WTC11 (cell line): ENCODE measurements around the gene WAC. TPM values are rescaled to one million over a fixed set of nuclear protein-coding genes. Genes with fewer than 3 reads are reported as not detected.

Experiments used
- ATAC-seq: fragments of 200-7000 bp; cut with Tn5 transposase; 2 replicates; pipeline ENCODE4 v1.10.0; 2021; ENCODE audit warnings: mild to moderate bottlenecking, moderate library complexity
- CTCF ChIA-PET: fragments of 300-600 bp; sonication (Branson Sonifier 250); formaldehyde crosslinking; loops from one replicate; lab custom pipeline; 2021; ENCODE audit warnings: antibody characterized with exemption; lab: Charles Lee
- POLR2A ChIA-PET: fragments of 350-600 bp; sonication (Branson Sonifier 250); formaldehyde crosslinking; loops from one replicate; lab custom pipeline; 2021; ENCODE audit warnings: antibody characterized with exemption; lab: Charles Lee
- DNase-seq: peaks from one replicate; pipeline ENCODE4 v3.0.0; 2021; ENCODE audit warnings: low spot score
- H3K27ac Mint-ChIP-seq: 2 replicates; pipeline ENCODE4 v1.8.0; 2021; ENCODE audit warnings: mixed read lengths
- H3K27me3 Mint-ChIP-seq: 2 replicates; pipeline ENCODE4 v1.8.0; 2021; ENCODE audit warnings: low read depth, mild to moderate bottlenecking, moderate library complexity, mixed read lengths
- H3K36me3 Mint-ChIP-seq: 2 replicates; pipeline ENCODE4 v1.8.0; 2021; ENCODE audit warnings: mixed read lengths
- H3K4me1 Mint-ChIP-seq: 2 replicates; pipeline ENCODE4 v1.8.0; 2022; ENCODE audit warnings: mixed read lengths
- H3K4me3 Mint-ChIP-seq: 2 replicates; pipeline ENCODE4 v1.8.0; 2021; ENCODE audit warnings: mild to moderate bottlenecking, moderate library complexity, mixed read lengths
- H3K9me3 Mint-ChIP-seq: 2 replicates; pipeline ENCODE4 v1.8.0; 2021; ENCODE audit warnings: mixed read lengths
- AR ChIP-seq: fragments of 250-450 bp; sonication (Bioruptor Pico); IDR thresholded peaks from 2 replicates; pipeline ENCODE4 v1.9.0; 2021; ENCODE audit warnings: mild to moderate bottlenecking
- CDX4 ChIP-seq: fragments of 250-450 bp; sonication (Bioruptor Pico); IDR thresholded peaks from 2 replicates; pipeline ENCODE4 v1.9.0; 2021; ENCODE audit warnings: moderate library complexity, mild to moderate bottlenecking, inconsistent platforms, borderline replicate concordance
- E2F1 ChIP-seq: sonication (generic); formaldehyde crosslinking; IDR thresholded peaks from 2 replicates; pipeline ENCODE4 v1.8.0; 2022; ENCODE audit warnings: mild to moderate bottlenecking, missing genetic modification reagents
- EMX1 ChIP-seq: fragments of 250-450 bp; sonication (Bioruptor Pico); IDR thresholded peaks from 2 replicates; pipeline ENCODE4 v1.8.0; 2021; ENCODE audit warnings: mild to moderate bottlenecking
- ESRRA ChIP-seq: sonication (generic); formaldehyde crosslinking; IDR thresholded peaks from 2 replicates; pipeline ENCODE4 v1.8.1; 2022; ENCODE audit warnings: mild to moderate bottlenecking, missing genetic modification reagents, borderline replicate concordance
- ETV6 ChIP-seq: sonication (generic); formaldehyde crosslinking; IDR thresholded peaks from 2 replicates; pipeline ENCODE4 v1.8.1; 2022; ENCODE audit warnings: mild to moderate bottlenecking, missing genetic modification reagents
- GRHL2 ChIP-seq: fragments of 250-450 bp; sonication (Bioruptor Pico); IDR thresholded peaks from 2 replicates; pipeline ENCODE4 v1.8.0; 2022; ENCODE audit warnings: mild to moderate bottlenecking, moderate library complexity; ENCODE audit not compliant: insufficient replicate concordance, severe bottlenecking
- JUN ChIP-seq: sonication (generic); formaldehyde crosslinking; IDR thresholded peaks from 2 replicates; pipeline ENCODE4 v1.8.0; 2023; ENCODE audit warnings: mild to moderate bottlenecking, missing genetic modification reagents
- MXD4 ChIP-seq: fragments of 250-450 bp; sonication (Bioruptor Pico); IDR thresholded peaks from 2 replicates; pipeline ENCODE4 v1.8.0; 2021; ENCODE audit warnings: mild to moderate bottlenecking, moderate library complexity, borderline replicate concordance
- NFE2L1 ChIP-seq: sonication (generic); formaldehyde crosslinking; IDR thresholded peaks from 2 replicates; pipeline ENCODE4 v1.8.1; 2023; ENCODE audit warnings: missing genetic modification reagents
- NFYB ChIP-seq: sonication (generic); formaldehyde crosslinking; conservative IDR thresholded peaks from 2 replicates; pipeline ENCODE4 v1.8.0; 2022; ENCODE audit warnings: low read depth, missing genetic modification reagents
- NR1H2 ChIP-seq: sonication (generic); formaldehyde crosslinking; IDR thresholded peaks from 2 replicates; pipeline ENCODE4 v1.9.0; 2021; ENCODE audit warnings: mild to moderate bottlenecking, moderate library complexity, missing genetic modification reagents
- NR2C2 ChIP-seq: sonication (generic); formaldehyde crosslinking; IDR thresholded peaks from 2 replicates; pipeline ENCODE4 v1.8.0; 2022; ENCODE audit warnings: mild to moderate bottlenecking, missing genetic modification reagents
- PRDM15 ChIP-seq: sonication (generic); formaldehyde crosslinking; IDR thresholded peaks from 2 replicates; pipeline ENCODE4 v1.8.0; 2022; ENCODE audit warnings: missing genetic modification reagents
- SMAD4 ChIP-seq: sonication (generic); formaldehyde crosslinking; IDR thresholded peaks from 2 replicates; pipeline ENCODE4 v1.8.0; 2022; ENCODE audit warnings: mild to moderate bottlenecking, missing genetic modification reagents
- SOX15 ChIP-seq: fragments of 250-450 bp; sonication (Bioruptor Pico); IDR thresholded peaks from 2 replicates; pipeline ENCODE4 v1.9.0; 2021; ENCODE audit warnings: mild to moderate bottlenecking
- TP53 ChIP-seq: sonication (generic); formaldehyde crosslinking; IDR thresholded peaks from 2 replicates; pipeline ENCODE4 v1.8.1; 2023; ENCODE audit warnings: mild to moderate bottlenecking, missing genetic modification reagents
- USF1 ChIP-seq: sonication (generic); formaldehyde crosslinking; IDR thresholded peaks from 2 replicates; pipeline ENCODE4 v1.8.0; 2022; ENCODE audit warnings: mild to moderate bottlenecking, missing genetic modification reagents
- ZNF263 ChIP-seq: sonication (generic); formaldehyde crosslinking; IDR thresholded peaks from 2 replicates; pipeline ENCODE4 v1.8.1; 2022; ENCODE audit warnings: low read depth, mild to moderate bottlenecking, moderate library complexity, missing genetic modification reagents
- ZNF416 ChIP-seq: fragments of 250-450 bp; sonication (Bioruptor Pico); IDR thresholded peaks from 2 replicates; pipeline ENCODE4 v1.9.0; 2021; ENCODE audit warnings: mild to moderate bottlenecking, inconsistent platforms
- ZNF423 ChIP-seq: fragments of 250-450 bp; sonication (Bioruptor Pico); IDR thresholded peaks from 2 replicates; pipeline ENCODE4 v2.1.2; 2022; ENCODE audit warnings: mild to moderate bottlenecking, moderate library complexity
- ZSCAN18 ChIP-seq: fragments of 250-450 bp; sonication (Bioruptor Pico); IDR thresholded peaks from 2 replicates; pipeline ENCODE4 v2.1.2; 2022; ENCODE audit warnings: mild to moderate bottlenecking, moderate library complexity
- total RNA-seq: library from RNA; stranded (reverse); gene quantifications from 3 replicates; pipeline ENCODE4 v1.2.3, GENCODE V29; 2021

The WAC gene
- total RNA-seq, 1 experiment from 2014 or later: 108 TPM

- POLR2A ChIA-PET: interaction anchor here (0.6 kb wide), 1 partner anchor 1423 kb away, joined by 3 read pairs; no protein-coding TSS in a partner anchor
- TF ChIP-seq ZNF423 (CRISPR knock-in tag) (no peak), USF1 (CRISPR knock-in tag) (no peak), NFE2L1 (CRISPR knock-in tag) (no peak), ZNF263 (no peak), JUN (CRISPR knock-in tag) (no peak), MXD4 (CRISPR knock-in tag) (no peak), NR1H2 (no peak)
- no peak overlapping the region for H3K4me3 Mint-ChIP-seq
- CTCF ChIA-PET: no interaction called here
- no peak overlapping the region for H3K27ac Mint-ChIP-seq
- H3K9me3 Mint-ChIP-seq: no peaks in the 10 kb centered on the region
- DNase-seq (no peak), ATAC-seq (no peak)
- H3K27me3 Mint-ChIP-seq: no peaks in the 10 kb centered on the region
- H3K4me1 Mint-ChIP-seq: peaks cover 7% of the 10 kb centered on the region
- peaks cover 79% of the 10 kb centered on the region for H3K36me3 Mint-ChIP-seq
Observed at GRCh38 chr10:28542728-28543127, 9.8 kb downstream of the WAC start.

GRCh38 chr10:28544058-28544457, 11.1 kb downstream of the WAC start:
- CTCF ChIA-PET: interaction anchor here (0.9 kb wide), 1 partner anchor 10 kb away, joined by 3 read pairs; no protein-coding TSS in a partner anchor
- peaks cover 10% of the 10 kb centered on the region for H3K4me1 Mint-ChIP-seq
- H3K36me3 Mint-ChIP-seq: peaks cover 77% of the 10 kb centered on the region
- H3K9me3 Mint-ChIP-seq: no peaks in the 10 kb centered on the region
- DNase-seq (no peak), ATAC-seq (no peak)
- no peak for TF ChIP-seq EMX1 (CRISPR knock-in tag)
- no peak for TF ChIP-seq ESRRA
- no peak for TF ChIP-seq SMAD4
- no peak for TF ChIP-seq ZSCAN18 (CRISPR knock-in tag)
- TF ChIP-seq AR (CRISPR knock-in tag): no peak
- no peak for TF ChIP-seq NFYB
- no peak for TF ChIP-seq PRDM15 (CRISPR knock-in tag)
- no peak for TF ChIP-seq GRHL2
- no peak for TF ChIP-seq ZNF423 (CRISPR knock-in tag)
- TF ChIP-seq CDX4 (CRISPR knock-in tag): no peak
- TF ChIP-seq SOX15 (CRISPR knock-in tag): no peak
- TF ChIP-seq ZNF416 (CRISPR knock-in tag): no peak
- no peak for TF ChIP-seq E2F1
- TF ChIP-seq TP53: no peak
- TF ChIP-seq ETV6 (CRISPR knock-in tag): no peak
- no peak for TF ChIP-seq NR2C2 (CRISPR knock-in tag)
- H3K27me3 Mint-ChIP-seq: no peaks in the 10 kb centered on the region
- H3K27ac Mint-ChIP-seq: peak overlapping the region; percentile 72
- POLR2A ChIA-PET: interaction anchor here (0.7 to 1.4 kb wide), 2 partner anchors 10 to 769 kb away, joined by 3 read pairs; no protein-coding TSS in a partner anchor
- H3K4me3 Mint-ChIP-seq: no peak overlapping the region
